Hypothalamus (tissue), 51 donors: ENCODE results near the gene GYS2.

Source experiments
- DNase-seq, 51 donors: peaks; one replicate each; lab custom pipeline; 2025; lab: John Stamatoyannopoulos, UW

The GYS2 gene

DNA sequence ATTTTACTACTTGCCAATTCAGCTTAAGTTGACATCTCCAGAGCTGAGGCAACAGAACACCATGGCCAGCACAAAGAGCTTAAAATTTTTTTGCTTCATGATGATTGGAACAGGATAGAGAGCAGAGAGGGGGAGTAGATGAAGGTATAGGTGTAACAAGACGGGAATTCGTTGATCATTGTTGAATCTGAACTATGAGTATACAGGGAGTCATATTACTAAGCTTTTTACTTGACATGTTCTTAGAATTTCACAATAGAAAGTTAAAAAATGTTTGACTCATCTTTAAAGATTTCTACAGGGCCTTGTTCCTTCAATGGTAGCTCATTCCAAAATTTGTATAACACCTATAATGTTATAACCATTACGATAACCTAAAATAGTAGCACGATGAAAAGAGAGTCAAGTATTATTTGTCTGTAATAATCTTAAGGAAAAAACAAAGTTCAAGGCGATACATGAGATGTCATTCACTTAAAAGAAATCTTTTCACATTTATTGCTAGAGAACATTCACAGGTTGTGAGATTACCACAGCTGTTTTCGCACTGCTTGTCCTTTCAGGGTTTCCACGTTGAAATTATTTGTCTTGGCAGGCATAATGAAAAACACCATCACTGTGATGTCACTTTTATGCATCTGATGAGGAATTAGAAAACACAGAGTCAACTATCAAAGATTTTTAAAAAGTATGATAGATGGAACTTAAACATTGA, 44.6 kb downstream of the GYS2 start:
- DNase-seq = no peak

GRCh38 chr12:21558100-21558679, 46.5 kb downstream of the GYS2 start:
- no peak for DNase-seq

DNA sequence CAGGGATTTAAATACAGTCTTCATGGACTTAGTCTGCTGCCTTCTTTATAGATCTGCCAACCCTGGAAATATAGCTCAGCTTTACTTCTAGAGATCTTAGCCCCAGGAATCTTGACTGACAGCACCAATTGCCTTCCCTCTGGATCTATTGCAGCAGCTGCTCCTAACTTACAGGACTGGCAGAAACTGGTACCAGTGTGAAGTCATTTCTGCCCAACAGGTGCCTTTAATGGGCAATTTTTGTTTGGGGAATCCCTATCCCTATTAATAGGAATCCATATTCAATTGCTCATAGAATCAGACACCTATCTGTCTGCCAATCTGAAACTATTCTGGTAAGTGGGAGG, 51.3 kb downstream of the GYS2 start:
- no peak for DNase-seq

DNA sequence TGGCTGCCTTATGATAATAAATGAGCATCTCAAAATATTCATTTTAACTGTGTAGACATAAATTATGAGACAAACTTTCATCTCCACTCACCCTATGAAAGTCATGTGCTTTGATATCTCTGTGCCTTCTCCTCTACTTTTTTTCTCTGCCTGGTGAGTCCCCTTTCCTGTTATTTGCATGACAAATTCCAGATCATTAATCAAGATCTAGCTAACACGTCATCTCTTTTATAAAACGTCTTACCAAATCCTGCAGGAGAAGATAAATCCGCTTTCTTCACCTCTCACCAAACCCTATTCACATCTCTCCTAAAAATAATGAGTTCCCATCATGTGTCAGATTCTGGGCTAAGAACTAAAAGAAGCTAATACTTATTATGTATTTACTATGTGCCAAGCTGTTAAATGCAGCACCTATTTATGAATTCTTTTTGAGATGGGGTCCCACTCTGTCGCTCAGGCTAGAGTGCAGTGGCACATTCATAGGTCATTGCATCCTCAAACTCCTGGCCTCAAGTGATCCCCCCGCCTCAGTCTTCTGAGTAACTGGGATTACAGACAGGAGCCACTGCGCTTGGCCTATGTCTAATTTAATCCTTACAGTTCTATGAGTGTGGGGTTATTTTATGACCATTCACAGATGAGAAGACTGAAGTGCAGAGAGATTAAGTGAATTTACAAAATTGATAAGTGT, 51.9 kb downstream of the GYS2 start:
- no peak for DNase-seq

DNA sequence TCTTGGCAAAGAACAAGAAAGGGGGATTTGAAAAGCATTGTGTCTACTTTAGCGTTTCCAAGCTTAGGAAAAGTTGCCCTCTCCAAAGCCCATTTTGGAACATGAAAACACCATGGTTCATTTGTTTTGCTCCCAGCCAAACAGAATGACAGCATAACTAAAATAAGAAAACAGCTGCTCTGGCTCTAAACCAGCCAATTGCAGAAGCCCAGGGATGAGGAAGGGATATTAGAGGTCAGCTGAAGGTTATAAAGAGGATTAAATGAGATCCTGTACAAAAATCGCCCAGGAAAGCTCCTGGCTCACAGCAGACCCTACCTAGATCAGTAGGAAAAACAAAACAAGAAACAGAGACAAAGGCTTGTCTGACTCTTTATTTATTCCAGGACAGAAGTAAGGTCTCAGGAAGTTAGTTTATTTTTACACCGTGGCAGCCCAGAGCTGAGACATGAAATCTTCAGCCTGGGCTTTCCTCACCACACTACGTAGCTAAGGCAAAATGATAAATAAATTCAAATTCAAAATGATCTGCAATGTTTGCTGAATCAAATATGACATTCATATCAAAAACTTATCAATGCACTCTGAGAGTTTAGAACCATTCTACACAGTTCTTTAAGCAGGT, 52.7 kb downstream of the GYS2 start:
- peak in 8 of 51 donors; percentile 1 to 60 (median 8) for DNase-seq

DNA sequence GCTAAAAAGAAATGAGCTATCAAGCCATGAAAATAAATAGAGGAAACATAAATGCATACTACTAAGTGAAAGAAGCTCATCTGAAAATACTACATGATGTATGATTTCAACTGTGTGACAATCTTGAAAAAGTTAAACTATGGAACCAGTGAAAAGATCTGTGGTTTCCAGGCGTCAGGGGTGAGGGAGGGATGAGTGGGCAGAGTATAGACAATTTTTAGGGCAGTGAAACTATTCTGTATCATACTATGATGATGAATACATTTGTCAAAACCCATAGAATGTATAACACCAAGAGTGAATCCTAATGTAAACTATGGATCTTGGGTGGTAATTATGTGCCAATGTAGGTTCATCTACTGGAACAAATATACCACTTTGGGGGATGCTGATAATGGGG, 57.2 kb downstream of the GYS2 start:
- DNase-seq = no peak

DNA sequence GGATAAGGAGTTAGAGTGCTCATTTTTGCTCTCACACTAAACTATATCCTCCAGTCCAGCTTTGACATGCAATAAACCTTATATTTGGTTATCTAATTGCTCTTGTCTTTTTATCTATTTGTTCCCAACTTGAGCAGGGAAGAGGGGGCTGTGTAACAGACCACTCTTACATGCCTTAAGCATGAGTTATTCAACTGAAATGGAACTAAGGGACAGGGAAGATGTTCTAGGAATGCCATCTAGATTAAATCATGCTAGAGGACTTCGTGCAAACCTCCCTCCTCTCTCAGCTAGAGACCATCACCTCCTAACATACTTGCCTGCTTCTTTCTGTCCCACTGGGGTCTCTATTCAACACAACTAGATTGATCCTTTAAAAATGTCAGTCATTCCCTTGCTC, 57.9 kb downstream of the GYS2 start:
- no peak for DNase-seq

DNA sequence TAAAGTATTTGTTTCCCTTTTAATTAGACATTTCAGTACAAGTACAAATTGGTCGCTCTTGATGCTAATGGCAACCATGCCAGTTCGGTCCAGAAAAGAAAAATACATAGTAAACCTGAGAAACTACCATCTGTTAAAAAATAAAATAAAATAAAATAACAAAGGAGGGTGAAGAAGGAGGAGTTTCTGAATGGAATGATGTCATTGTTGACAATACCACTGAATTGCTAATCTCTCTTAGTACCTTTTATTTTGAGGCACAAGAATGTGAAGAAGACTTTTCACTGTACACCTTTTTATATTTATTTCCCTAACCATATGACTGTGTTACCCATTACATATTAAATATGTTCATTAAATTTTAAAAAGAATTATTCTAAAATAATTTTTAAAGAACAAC, 59.1 kb downstream of the GYS2 start:
- no peak for DNase-seq

GRCh38 chr12:21543151-21543550, 61.5 kb downstream of the GYS2 start:
- DNase-seq = no peak

DNA sequence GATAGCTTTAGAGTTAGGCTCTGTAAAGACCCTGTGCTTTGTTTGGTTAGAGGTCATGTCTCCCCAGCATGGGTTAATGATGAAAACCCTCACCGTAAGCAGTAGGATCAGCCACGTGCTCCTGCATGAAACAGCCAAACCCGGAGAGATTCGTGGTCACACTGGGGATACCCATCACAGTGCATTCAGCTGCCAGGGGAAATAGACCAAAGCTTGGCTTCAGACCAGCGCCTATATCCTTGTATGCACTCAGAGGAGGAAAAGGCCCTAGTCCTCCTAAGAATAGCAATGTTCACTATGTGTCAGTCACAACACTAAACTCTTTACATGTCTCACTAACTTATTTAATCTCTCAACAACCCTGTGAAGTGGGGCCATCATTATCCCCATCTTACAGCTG, 62.2 kb downstream of the GYS2 start:
- no peak for DNase-seq

DNA sequence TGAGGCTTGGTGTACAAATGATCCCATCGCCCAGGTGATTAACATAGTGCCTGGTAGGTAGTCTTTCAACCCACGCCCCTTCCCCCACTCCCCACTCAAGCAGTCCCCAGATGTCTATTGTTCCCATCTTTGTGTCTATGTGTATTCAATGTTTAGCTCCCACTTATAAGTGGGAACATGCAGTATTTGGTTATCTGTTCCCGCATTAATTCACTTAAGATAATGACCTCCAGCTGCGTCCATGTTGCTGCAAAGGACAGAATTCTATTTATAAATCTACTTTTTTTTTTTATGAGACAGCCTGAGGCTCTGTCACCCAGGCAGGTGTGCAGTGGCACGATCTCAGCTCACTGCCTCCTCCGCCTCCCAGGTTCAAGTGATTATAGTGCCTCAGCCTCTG, 62.9 kb downstream of the GYS2 start:
- DNase-seq = no peak

DNA sequence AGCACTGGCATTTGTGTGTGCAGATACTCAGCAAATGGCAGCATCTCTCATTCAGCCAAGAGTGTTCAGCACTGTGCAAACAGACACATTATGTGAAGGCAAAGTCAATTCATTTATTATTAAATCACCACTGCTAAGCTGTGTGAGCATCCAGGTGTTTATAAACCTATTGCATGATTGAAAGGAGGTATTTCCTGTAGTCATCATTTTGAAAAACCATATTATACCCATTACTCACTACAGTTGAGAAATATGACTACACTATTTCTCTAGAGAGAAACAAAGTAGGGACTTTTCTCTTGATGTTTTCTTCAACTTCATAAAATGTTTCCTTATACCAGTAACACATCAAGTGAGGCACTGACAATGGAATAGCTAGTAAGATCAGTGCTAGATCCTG, 64.8 kb downstream of the GYS2 start:
- no peak for DNase-seq

- no peak for DNase-seq
Observed at GRCh38 chr12:21538061-21538653, 66.5 kb downstream of the GYS2 start.

GRCh38 chr12:21529456-21529855, 75.2 kb downstream of the GYS2 start:
- DNase-seq = no peak

DNA sequence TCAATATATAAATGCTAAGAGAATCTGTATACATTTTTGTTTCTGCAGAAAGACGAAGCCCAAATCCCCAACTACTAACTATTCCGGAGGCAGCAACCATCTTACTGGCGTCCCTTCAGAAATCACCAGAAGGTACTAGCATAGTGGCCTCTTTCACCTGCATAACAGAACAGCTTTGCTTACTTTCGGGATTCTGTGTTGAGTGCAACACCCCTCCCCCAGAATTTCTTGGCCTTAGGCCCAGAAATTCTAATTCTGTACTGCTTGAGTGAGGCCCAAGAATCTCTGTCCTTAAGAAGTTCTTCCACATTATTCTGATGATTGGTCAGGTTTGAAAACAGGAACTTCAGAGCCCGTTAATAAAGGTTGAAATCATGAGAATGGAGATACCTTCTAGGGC, 75.7 kb downstream of the GYS2 start:
- peak in 1 of 51 donors; percentile 48 for DNase-seq

- DNase-seq = peak in 47 of 51 donors; percentile 3 to 79 (median 47)
Observed at GRCh38 chr12:21527451-21528180, 77.0 kb downstream of the GYS2 start.

DNA sequence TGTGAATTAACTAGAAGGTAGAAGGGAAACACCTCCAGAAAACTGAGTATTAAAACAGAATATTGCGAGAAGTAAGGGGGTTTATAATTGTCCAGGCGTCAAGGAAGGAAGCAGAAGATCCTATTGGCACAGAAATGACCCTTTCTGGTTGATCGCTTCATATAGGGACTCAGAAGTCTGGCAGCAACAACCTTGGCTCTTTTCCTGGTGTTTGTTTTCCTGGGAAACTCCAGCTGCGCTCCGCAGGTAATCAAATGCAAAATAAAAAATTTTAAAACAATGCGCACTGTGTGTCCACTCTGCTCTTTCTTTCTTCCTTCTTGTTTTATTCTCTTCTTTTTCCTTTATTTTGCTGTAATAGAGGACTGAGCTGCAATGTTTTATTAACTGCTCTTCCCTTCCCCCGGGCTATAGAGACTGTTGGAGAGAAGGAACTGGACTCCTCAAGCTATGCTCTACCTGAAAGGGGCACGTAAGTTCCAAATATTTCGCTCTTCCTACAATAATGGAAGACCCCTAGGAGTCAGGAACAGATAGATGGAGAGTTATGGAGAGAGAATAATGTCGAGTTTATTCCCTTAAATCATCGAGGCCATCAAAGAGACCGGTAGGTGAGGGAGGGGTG, 77.8 kb downstream of the GYS2 start:
- DNase-seq = peak in 1 of 51 donors; percentile 34

- no peak for DNase-seq
Observed at GRCh38 chr12:21526053-21526452, 78.6 kb downstream of the GYS2 start, which contains the start of gene SPX. SPX (plus strand) TSS chr12:21526296; CDS start chr12:21526473, 177 bp downstream.

GRCh38 chr12:21523148-21523547, 81.5 kb downstream of the GYS2 start:
- DNase-seq = no peak

- no peak for DNase-seq
Observed at GRCh38 chr12:21521541-21521940, 83.1 kb downstream of the GYS2 start.
